Fibroblast of mammary gland (primary cell): ENCODE data around the gene RC3H2.
"Not testable (repeated sequence)": the region's sequence is repeated elsewhere in the genome, so short reads cannot be mapped to it uniquely, and the experiment has no call there.

Experiments used
- DNase-seq: peaks from one replicate; pipeline ENCODE4 v3.0.0-alpha.2; 2010; ENCODE audit warnings: low read depth
- H3K4me3 ChIP-seq: 2 replicates; pipeline ENCODE4 v1.5.1; 2011; ENCODE audit warnings: low read depth, mild to moderate bottlenecking, low read length, moderate library complexity; ENCODE audit not compliant: control insufficient read depth
- TF ChIP-seq, protein P1 (sequence below): conservative IDR thresholded peaks from 2 replicates; pipeline ENCODE4 v1.5.1; 2011; ENCODE audit warnings: low read depth, low read length, inconsistent platforms; ENCODE audit not compliant: control insufficient read depth, insufficient read depth

The RC3H2 gene

DNA sequence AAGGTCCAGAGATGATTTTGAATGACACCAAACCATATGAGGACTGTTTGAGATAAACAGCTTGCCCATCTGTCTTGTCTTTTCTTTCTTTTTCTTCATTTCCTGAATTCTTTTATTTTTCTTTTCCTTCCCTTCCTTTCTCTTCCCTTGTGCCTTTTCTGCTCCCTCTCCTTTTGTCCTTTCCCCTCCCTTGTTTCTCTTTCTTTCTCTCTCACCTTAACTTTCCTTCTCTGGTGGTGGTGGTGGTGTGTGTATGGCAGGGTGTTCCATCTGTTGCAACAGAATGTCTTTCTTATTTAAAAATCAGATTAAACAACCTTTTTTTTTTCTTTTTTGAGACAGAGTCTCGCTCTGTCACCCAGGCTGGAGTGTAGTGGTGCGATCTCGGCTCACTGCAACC lies 73.0 kb downstream of the RC3H2 start:
- no peak for DNase-seq
- no peak overlapping the region for H3K4me3 ChIP-seq
- TF ChIP-seq, protein P1, sequence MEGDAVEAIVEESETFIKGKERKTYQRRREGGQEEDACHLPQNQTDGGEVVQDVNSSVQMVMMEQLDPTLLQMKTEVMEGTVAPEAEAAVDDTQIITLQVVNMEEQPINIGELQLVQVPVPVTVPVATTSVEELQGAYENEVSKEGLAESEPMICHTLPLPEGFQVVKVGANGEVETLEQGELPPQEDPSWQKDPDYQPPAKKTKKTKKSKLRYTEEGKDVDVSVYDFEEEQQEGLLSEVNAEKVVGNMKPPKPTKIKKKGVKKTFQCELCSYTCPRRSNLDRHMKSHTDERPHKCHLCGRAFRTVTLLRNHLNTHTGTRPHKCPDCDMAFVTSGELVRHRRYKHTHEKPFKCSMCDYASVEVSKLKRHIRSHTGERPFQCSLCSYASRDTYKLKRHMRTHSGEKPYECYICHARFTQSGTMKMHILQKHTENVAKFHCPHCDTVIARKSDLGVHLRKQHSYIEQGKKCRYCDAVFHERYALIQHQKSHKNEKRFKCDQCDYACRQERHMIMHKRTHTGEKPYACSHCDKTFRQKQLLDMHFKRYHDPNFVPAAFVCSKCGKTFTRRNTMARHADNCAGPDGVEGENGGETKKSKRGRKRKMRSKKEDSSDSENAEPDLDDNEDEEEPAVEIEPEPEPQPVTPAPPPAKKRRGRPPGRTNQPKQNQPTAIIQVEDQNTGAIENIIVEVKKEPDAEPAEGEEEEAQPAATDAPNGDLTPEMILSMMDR = no peak

DNA sequence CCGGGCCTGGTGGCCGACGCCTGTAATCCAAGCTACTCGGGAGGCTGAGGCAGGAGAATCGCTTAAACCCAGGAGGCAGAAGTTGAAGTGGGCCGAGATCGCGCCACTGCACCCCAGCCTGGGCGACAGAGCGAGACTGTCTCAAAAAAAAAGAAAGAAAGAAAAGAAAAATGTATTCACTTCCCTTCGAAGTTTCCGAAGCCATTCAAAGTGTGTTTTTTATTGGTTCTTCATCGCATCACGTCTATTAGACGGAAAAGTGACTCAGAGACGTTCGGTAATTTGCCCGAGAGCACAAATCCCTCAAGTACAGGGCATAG lies 76.2 kb downstream of the RC3H2 start:
- peak overlapping the region; percentile 99 for H3K4me3 ChIP-seq
- DNase-seq = not testable (repeated sequence)

DNA sequence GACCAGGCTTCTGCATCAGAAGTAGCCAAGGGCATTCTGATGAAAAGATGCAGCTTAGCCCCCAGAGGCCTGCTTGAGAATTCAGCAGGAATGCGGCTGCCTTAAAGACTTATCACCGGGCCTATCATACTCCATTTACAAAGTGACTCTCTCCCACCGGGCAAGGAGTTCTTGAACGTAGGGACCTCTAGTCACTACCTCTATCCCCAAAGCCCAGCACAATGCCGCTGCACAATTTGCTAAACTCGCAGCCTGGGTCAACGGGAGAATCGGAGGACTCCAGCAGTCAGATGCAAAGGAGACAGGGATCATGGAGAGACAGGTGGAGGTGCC lies 77.4 kb downstream of the RC3H2 start:
- TF ChIP-seq, protein P1 = no peak
- peak overlapping the region; percentile 99 for H3K4me3 ChIP-seq
- DNase-seq = peak; percentile 25

DNA sequence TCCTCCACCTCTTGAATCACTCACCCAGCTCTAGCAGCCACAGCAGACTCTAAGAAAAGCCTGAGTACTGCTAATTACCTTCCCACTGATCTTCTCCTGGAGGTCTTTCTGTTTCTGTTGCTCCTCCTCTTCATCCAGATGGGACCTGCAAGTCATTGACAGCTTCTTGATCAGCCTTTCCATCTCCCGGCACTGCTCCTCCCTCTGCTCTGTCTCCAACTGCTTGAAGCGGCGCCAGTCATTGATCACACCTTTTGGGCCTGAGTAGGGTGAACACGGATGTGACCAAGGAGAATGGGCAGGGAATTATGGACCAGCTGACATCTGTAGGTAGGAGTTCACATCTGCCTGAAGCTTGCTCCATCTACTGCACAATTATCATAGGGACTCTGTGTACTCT lies 82.2 kb downstream of the RC3H2 start:
- H3K4me3 ChIP-seq = no peak overlapping the region
- no peak for DNase-seq
- TF ChIP-seq, protein P1 = no peak

DNA sequence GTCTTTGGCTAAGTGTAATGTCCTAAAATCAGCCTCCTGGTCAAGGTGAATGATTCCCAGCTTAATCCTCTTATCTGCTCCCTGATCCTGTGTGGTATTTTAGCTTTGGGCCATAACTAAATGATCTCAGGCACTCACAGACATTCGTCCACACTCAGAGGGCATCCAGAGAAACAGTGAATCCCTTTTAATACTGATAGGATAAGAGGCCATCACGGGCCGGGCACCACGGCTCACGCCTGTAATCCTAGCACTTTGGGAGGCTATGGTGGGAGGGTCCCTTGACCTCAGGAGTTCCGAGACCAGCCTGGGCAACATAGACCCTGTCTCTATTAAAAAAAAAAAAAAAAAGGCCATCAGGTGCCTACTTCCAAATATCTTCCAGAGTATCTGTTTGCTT lies 83.1 kb downstream of the RC3H2 start:
- DNase-seq = no peak
- TF ChIP-seq, protein P1 = no peak
- H3K4me3 ChIP-seq = no peak overlapping the region

DNA sequence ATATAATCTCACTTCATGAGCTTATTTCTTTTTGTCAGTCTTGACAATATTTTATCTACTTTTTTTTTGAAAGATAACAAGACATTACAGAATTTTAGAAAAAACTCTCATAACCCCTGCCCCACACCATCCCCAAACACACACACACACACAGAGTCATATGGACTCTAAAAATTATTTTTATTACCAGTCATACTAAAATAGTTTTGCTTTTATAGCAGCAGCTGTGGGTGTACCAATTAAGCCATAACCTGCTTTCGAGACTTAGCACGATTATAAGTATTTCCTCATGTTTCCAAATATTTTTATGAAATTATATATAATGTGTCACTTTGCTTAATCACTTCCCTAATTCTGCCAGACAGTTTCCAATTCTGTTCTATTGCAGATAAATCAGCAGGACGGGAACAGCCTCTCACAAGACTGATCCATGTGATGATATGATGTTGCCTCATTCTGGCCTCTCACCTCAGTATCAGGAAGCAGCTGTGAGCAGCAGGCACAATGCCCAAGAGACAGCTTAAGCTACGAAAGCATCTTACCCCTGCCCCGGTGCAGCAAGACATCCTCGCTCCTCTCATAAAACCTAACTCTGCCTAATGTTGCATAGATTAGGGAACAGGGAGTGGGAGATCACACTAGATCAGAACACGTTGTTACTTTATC lies 83.7 kb downstream of the RC3H2 start:
- DNase-seq = peak; percentile 77
- TF ChIP-seq, protein P1 = no peak

DNA sequence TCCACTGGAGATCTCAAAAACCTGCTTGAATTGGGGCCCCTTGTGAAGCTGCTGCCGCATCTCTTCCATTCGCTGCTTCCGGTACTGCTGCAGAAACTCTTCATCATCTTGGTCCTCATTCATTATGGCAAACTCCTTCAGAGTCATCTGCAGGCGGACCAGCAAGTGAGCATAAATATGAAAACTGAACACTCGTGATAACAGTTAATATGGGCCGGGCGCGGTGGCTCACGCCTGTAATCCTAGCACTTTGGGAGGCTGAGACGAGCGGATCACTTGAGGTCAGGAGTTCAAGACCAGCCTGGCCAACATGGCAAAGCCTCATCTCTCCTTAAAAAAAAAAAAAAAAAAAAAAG lies 84.7 kb downstream of the RC3H2 start:
- H3K4me3 ChIP-seq = no peak overlapping the region
- TF ChIP-seq, protein P1 = no peak
- no peak for DNase-seq

More for the DNA sequence above, 83.7 kb downstream of the RC3H2 start:
- H3K4me3 ChIP-seq = no peak overlapping the region
